B cell (primary cell): ENCODE data around the gene AGR3. TPM values are rescaled to one million over a fixed set of nuclear protein-coding genes. Genes with fewer than 3 reads are reported as not detected.
"Not testable (repeated sequence)": the region's sequence is repeated elsewhere in the genome, so short reads cannot be mapped to it uniquely, and the experiment has no call there.

Experiments used
- ATAC-seq: fragments of 200-7000 bp; cut with Tn5 transposase; one replicate; pipeline ENCODE4 v1.10.0; 2021; ENCODE audit warnings: low read depth, mild to moderate bottlenecking, moderate number of reproducible peaks, moderate library complexity
- CTCF ChIA-PET: fragments of 350-600 bp; sonication (Branson Sonifier 250); formaldehyde crosslinking; loops from one replicate; lab custom pipeline; 2021; ENCODE audit warnings: antibody characterized with exemption, inconsistent platforms; lab: Charles Lee
- POLR2A ChIA-PET: fragments of 350-600 bp; sonication (Branson Sonifier 250); formaldehyde crosslinking; loops from one replicate; lab custom pipeline; 2021; ENCODE audit warnings: antibody characterized with exemption; lab: Charles Lee
- DNase-seq: peaks from one replicate; pipeline ENCODE4 v3.0.0; 2013
- H2AFZ ChIP-seq: 2 replicates; pipeline ENCODE4 v1.6.1; 2012; ENCODE audit warnings: mild to moderate bottlenecking, low read depth, low read length; ENCODE audit not compliant: insufficient read depth, poor library complexity, severe bottlenecking
- H3K27ac ChIP-seq, 2 donors: 1 replicate in 1 of 2; 2 replicates in 1 of 2; pipeline ENCODE4 v1.5.1; 2012 to 2013; ENCODE audit warnings: low read length in 2 of 2, mild to moderate bottlenecking in 2 of 2, moderate library complexity in 1 of 2
- H3K27me3 ChIP-seq, 4 experiments: fragments of 200-600 bp in 1 of 4; sonication (generic) in 1 of 4; replicated peaks in 1 of 4; 1 replicate in 2 of 4; 2 replicates in 2 of 4; pipeline versions ENCODE4 v1.6.1 to v1.7.0; 2013 to 2016; ENCODE audit warnings: low read length in 3 of 4, mild to moderate bottlenecking in 2 of 4, mixed read lengths in 1 of 4, moderate library complexity in 1 of 4; ENCODE audit not compliant: insufficient read depth in 4 of 4, control insufficient read depth in 3 of 4; ENCODE audit errors: control extremely low read depth in 1 of 4
- H3K36me3 ChIP-seq, 2 experiments: replicated peaks in 1 of 2; 1 replicate in 1 of 2; 2 replicates in 1 of 2; pipeline versions ENCODE4 v1.6.1 to v1.7.1; 2013; ENCODE audit warnings: low read length in 1 of 2; ENCODE audit not compliant: insufficient read depth in 2 of 2, control insufficient read depth in 1 of 2; ENCODE audit errors: control extremely low read depth in 1 of 2, extremely low read depth in 1 of 2
- H3K4me1 ChIP-seq, 2 donors: fragments of 200-600 bp in 1 of 2; sonication (generic) in 1 of 2; 1 replicate in 1 of 2; 2 replicates in 1 of 2; pipeline versions ENCODE4 v1.5.1 to v1.6.1; 2013 to 2017; ENCODE audit warnings: low read length in 2 of 2; ENCODE audit not compliant: control insufficient read depth in 2 of 2, insufficient read depth in 2 of 2
- H3K4me2 ChIP-seq: replicated peaks from 2 replicates; pipeline ENCODE3; 2012; ENCODE audit warnings: mild to moderate bottlenecking, low read depth, low read length; ENCODE audit not compliant: poor library complexity, severe bottlenecking
- H3K4me3 ChIP-seq, 5 experiments: fragments of 200-600 bp in 1 of 5; sonication (generic) in 1 of 5; 1 replicate in 3 of 5; 2 replicates in 2 of 5; pipeline versions ENCODE4 v1.5.1 to v1.7.0; 2011 to 2016; ENCODE audit warnings: low read length in 4 of 5, mild to moderate bottlenecking in 4 of 5, low read depth in 2 of 5, control low read depth in 1 of 5, moderate library complexity in 1 of 5; ENCODE audit not compliant: insufficient read depth in 1 of 5; ENCODE audit errors: control extremely low read depth in 1 of 5, extremely low read depth in 1 of 5
- H3K79me2 ChIP-seq: fragments of 200-600 bp; sonication (generic); one replicate; pipeline ENCODE4 v1.6.0; 2016; ENCODE audit warnings: low read length; ENCODE audit not compliant: control insufficient read depth, insufficient read depth
- H3K9ac ChIP-seq: fragments of 200-600 bp; sonication (generic); 2 replicates; pipeline ENCODE4 v1.6.1; 2017; ENCODE audit warnings: mild to moderate bottlenecking, low read length, moderate library complexity
- H3K9me3 ChIP-seq, 3 donors: one replicate each; pipeline versions ENCODE4 v1.6.1 to v1.7.1; 2013; ENCODE audit warnings: low read length in 2 of 3; ENCODE audit not compliant: control insufficient read depth in 2 of 3, insufficient read depth in 1 of 3; ENCODE audit errors: control extremely low read depth in 1 of 3
- H4K20me1 ChIP-seq: 2 replicates; pipeline ENCODE4 v1.6.0; 2012; ENCODE audit warnings: mild to moderate bottlenecking, low read length; ENCODE audit not compliant: insufficient read depth, control insufficient read depth, poor library complexity, severe bottlenecking
- H3K27ac Mint-ChIP-seq: one replicate; pipeline ENCODE4 v1.8.0; 2021; ENCODE audit warnings: mixed read lengths
- H3K27me3 Mint-ChIP-seq: one replicate; pipeline ENCODE4 v1.8.0; 2021; ENCODE audit warnings: mixed read lengths
- H3K4me1 Mint-ChIP-seq: one replicate; pipeline ENCODE4 v1.8.0; 2021; ENCODE audit warnings: mixed read lengths
- H3K4me3 Mint-ChIP-seq: one replicate; pipeline ENCODE4 v1.8.0; 2021; ENCODE audit warnings: mixed read lengths
- H3K9me3 Mint-ChIP-seq: one replicate; pipeline ENCODE4 v1.8.0; 2022; ENCODE audit warnings: mixed read lengths; ENCODE audit not compliant: insufficient read depth
- CTCF ChIP-seq: fragments of 200-600 bp; IDR thresholded peaks from one replicate; pipeline ENCODE4 v1.8.0; 2022; ENCODE audit warnings: antibody characterized with exemption, mild to moderate bottlenecking
- EZH2 ChIP-seq: IDR thresholded peaks from 2 replicates; pipeline ENCODE4 v1.6.1; 2012; ENCODE audit warnings: borderline replicate concordance, low read depth, mild to moderate bottlenecking, moderate library complexity, low read length; ENCODE audit not compliant: insufficient read depth, poor library complexity, severe bottlenecking
- WGBS: methylation state at CpG from one replicate; pipeline ENCODE4 v1.1.5; 2013; ENCODE audit warnings: missing lambda C conversion rate; ENCODE audit not compliant: insufficient coverage; 5-methylcytosine and 5-hydroxymethylcytosine counted together
- intact Hi-C: fragments of 100-400 bp; cut with micrococcal nuclease; formaldehyde crosslinking; loops from one replicate; pipeline ENCODE4 v1.10.0; 2022
- polyA plus RNA-seq: library from polyadenylated mRNA; depleted of rRNA; stranded (reverse); fragments of >200 nt; gene quantifications from 2 replicates; pipeline ENCODE4 v1.2.3, GENCODE V29; 2012
- total RNA-seq, 2 donors: library from RNA; stranded (reverse); fragments of 120-200 nt in 1 of 2; gene quantifications; 1 replicate in 1 of 2; 2 replicates in 1 of 2; pipeline versions ENCODE4 v1.2.3 to v1.2.4, GENCODE V29; 2013 to 2022

AGR3 gene
- total and polyA plus RNA-seq, 2 donors (not counting 1 experiment from before 2014, with no cell fraction given), result not detected

- intact Hi-C loops, result no loop called here
- Histone ChIP-seq H3K27me3 (peaks cover 0 to 3% (median 0%) of the 10 kb centered on the region in 4 experiments), H4K20me1 (no peaks in the 10 kb centered on the region), H3K4me3 (no peak overlapping the region), H3K9me3 (peaks cover 1 to 5% (median 4%) of the 10 kb centered on the region in 3 donors), H3K4me2 (no peak overlapping the region), H2AFZ (no peak overlapping the region), H3K9ac (no peak overlapping the region), H3K79me2 (no peaks in the 10 kb centered on the region), H3K4me1 (no peaks in the 10 kb centered on the region), H3K36me3 (no peaks in the 10 kb centered on the region), H3K27ac (no peak overlapping the region)
- DNase-seq (no peak), ATAC-seq (no peak)
- H3K27me3 Mint-ChIP-seq, result peaks cover 17% of the 10 kb centered on the region
- ChIA-PET POLR2A (no interaction called here), CTCF (no interaction called here)
- H3K9me3 Mint-ChIP-seq, result peaks cover 4% of the 10 kb centered on the region
- H3K4me3 Mint-ChIP-seq, result no peak overlapping the region
- no peaks in the 10 kb centered on the region for H3K4me1 Mint-ChIP-seq
- TF ChIP-seq CTCF (no peak), EZH2 (no peak)
- no peak overlapping the region for H3K27ac Mint-ChIP-seq
Measured at GRCh38 chr7:16867328-16867727, 14.5 kb downstream of the AGR3 start.

- peaks cover 14% of the 10 kb centered on the region for H3K4me1 Mint-ChIP-seq
Measured at GRCh38 chr7:16853189-16853588, 28.6 kb downstream of the AGR3 start.

More at GRCh38 chr7:16853189-16853588, 28.6 kb downstream of the AGR3 start:
- H3K9ac ChIP-seq, H3K27ac ChIP-seq, ATAC-seq, H3K27me3 ChIP-seq, H4K20me1 ChIP-seq, intact Hi-C loops, H3K9me3 Mint-ChIP-seq, H3K4me3 Mint-ChIP-seq, H3K79me2 ChIP-seq, H3K27me3 Mint-ChIP-seq, H3K4me2 ChIP-seq, CTCF ChIA-PET, DNase-seq, H3K36me3 ChIP-seq, H3K27ac Mint-ChIP-seq, H2AFZ ChIP-seq, H3K9me3 ChIP-seq, POLR2A ChIA-PET, H3K4me3 ChIP-seq: not testable (repeated sequence)
- H3K4me1 ChIP-seq, result peaks cover 10 to 13% of the 10 kb centered on the region in 2 donors
- WGBS, result 99% methylated on average over 10 of the region's 11 CpGs
